HCT116 (cell line): ENCODE results near the gene IGSF5. TPM values are rescaled to one million over a fixed set of nuclear protein-coding genes. Genes with fewer than 3 reads are reported as not detected.
A peak's percentile ranks its signal among the peaks of the same experiment; 100 is the strongest.

ENCODE experiments used
- ATAC-seq: fragments of 200-7000 bp; cut with Tn5 transposase; 2 replicates; pipeline ENCODE4 v1.9.1; 2020; ENCODE audit warnings: mild to moderate bottlenecking, moderate library complexity
- BruUV-seq: library from RNA; stranded (reverse); fragments of 400-500 nt; replicated peaks from 2 replicates; lab custom pipeline; 2021; lab: Mats Ljungman, UMichigan
- CTCF ChIA-PET: fragments of 300-600 bp; sonication (Branson Sonifier 250); formaldehyde crosslinking; loops from one replicate; lab custom pipeline; 2021; ENCODE audit warnings: antibody characterized with exemption; lab: Charles Lee
- POLR2A ChIA-PET: fragments of 300-600, 350-600 bp; sonication (Branson Sonifier 250); formaldehyde crosslinking; loops from one replicate; lab custom pipeline; 2021; ENCODE audit warnings: antibody characterized with exemption; lab: Charles Lee
- RAD21 ChIA-PET, 2 experiments: fragments of 300-600 bp; sonication (Branson Sonifier 250); formaldehyde crosslinking; loops; one replicate each; lab custom pipeline; 2023; ENCODE audit warnings: low total read pairs in 2 of 2; ENCODE audit not compliant: uncharacterized antibody in 2 of 2, unreplicated experiment in 2 of 2, low non-redundant PET in 1 of 2; lab: Charles Lee
- DNase-seq: peaks from one replicate; pipeline ENCODE4 v3.0.0-alpha.2; 2010; ENCODE audit warnings: low read depth, low spot score
- H2AFZ ChIP-seq: fragments of 200-600 bp; shearing (Covaris generic), sonication (generic); 2 replicates; pipeline ENCODE4 v1.6.1; 2017; ENCODE audit warnings: low read depth, mixed run types, mixed read lengths, antibody characterized with exemption, low read length; ENCODE audit not compliant: poor library complexity, severe bottlenecking
- H3K27ac ChIP-seq: 2 replicates; pipeline ENCODE4 v1.5.1; 2012; ENCODE audit warnings: low read depth, low read length
- H3K27me3 ChIP-seq: fragments of 200-600 bp; sonication (generic); 2 replicates; pipeline ENCODE4 v1.6.1; 2016; ENCODE audit warnings: mixed run types, low read length, mixed read lengths; ENCODE audit not compliant: insufficient read depth
- H3K36me3 ChIP-seq, 2 experiments: fragments of 200-500 bp in 1 of 2; fragments of 200-600 bp in 1 of 2; sonication (Bioruptor generic) in 1 of 2; sonication (generic) in 1 of 2; 2 replicates each; pipeline versions ENCODE4 v1.5.1 to v1.6.1; 2014 to 2016; ENCODE audit warnings: low read length in 2 of 2, inconsistent platforms in 1 of 2, mixed read lengths in 1 of 2, mixed run types in 1 of 2; ENCODE audit not compliant: insufficient read depth in 2 of 2, control insufficient read depth in 1 of 2
- H3K4me1 ChIP-seq, 2 experiments: fragments of 200-600 bp in 1 of 2; sonication (generic) in 1 of 2; 2 replicates each; pipeline versions ENCODE4 v1.5.1 to v1.6.1; 2012 to 2017; ENCODE audit warnings: low read length in 2 of 2, inconsistent platforms in 1 of 2, mild to moderate bottlenecking in 1 of 2, mixed read lengths in 1 of 2, mixed run types in 1 of 2, moderate library complexity in 1 of 2; ENCODE audit not compliant: insufficient read depth in 2 of 2, control insufficient read depth in 1 of 2
- H3K4me2 ChIP-seq: fragments of 200-600 bp; sonication (generic); 2 replicates; pipeline ENCODE4 v1.6.1; 2017; ENCODE audit warnings: mixed run types, low read length, mixed read lengths
- H3K4me3 ChIP-seq, 2 experiments: fragments of 200-600 bp in 1 of 2; sonication (generic) in 1 of 2; replicated peaks in 1 of 2; 2 replicates each; pipeline ENCODE4 v1.5.1; 2011 to 2016; ENCODE audit warnings: low read length in 2 of 2, control low read depth in 1 of 2, low read depth in 1 of 2, mild to moderate bottlenecking in 1 of 2, mixed read lengths in 1 of 2, mixed run types in 1 of 2
- H3K79me2 ChIP-seq: fragments of 200-600 bp; sonication (generic); 2 replicates; pipeline ENCODE4 v1.6.1; 2017; ENCODE audit warnings: mild to moderate bottlenecking, mixed run types, low read length, moderate library complexity, mixed read lengths; ENCODE audit not compliant: insufficient read depth
- H3K9ac ChIP-seq: fragments of 200-600 bp; sonication (generic); 2 replicates; pipeline ENCODE4 v1.6.1; 2016; ENCODE audit warnings: low read length, mixed read lengths
- H3K9me2 ChIP-seq: fragments of 200-600 bp; sonication (generic), shearing (Covaris generic); 2 replicates; pipeline ENCODE4 v1.6.1; 2017; ENCODE audit warnings: mixed run types, mild to moderate bottlenecking, moderate library complexity; ENCODE audit not compliant: insufficient read depth
- H3K9me3 ChIP-seq, 2 experiments: fragments of 200-500 bp in 1 of 2; fragments of 200-600 bp in 1 of 2; sonication (Bioruptor generic) in 1 of 2; sonication (generic) in 1 of 2; 2 replicates each; pipeline ENCODE4 v1.6.1; 2014 to 2017; ENCODE audit warnings: low read length in 2 of 2, mixed read lengths in 2 of 2, inconsistent platforms in 1 of 2, low read depth in 1 of 2, mild to moderate bottlenecking in 1 of 2, mixed run types in 1 of 2, moderate library complexity in 1 of 2; ENCODE audit not compliant: control insufficient read depth in 1 of 2, insufficient read depth in 1 of 2
- H4K20me1 ChIP-seq: fragments of 200-600 bp; sonication (generic), shearing (Covaris generic); 2 replicates; pipeline ENCODE4 v1.6.1; 2017; ENCODE audit warnings: mixed run types, mild to moderate bottlenecking, moderate library complexity; ENCODE audit not compliant: insufficient read depth
- CEBPB ChIP-seq: IDR thresholded peaks from 2 replicates; pipeline ENCODE4 v1.6.1; 2012; ENCODE audit warnings: low read depth
- ELF1 ChIP-seq: IDR thresholded peaks from 2 replicates; pipeline ENCODE4 v1.6.1; 2012; ENCODE audit warnings: low read depth, borderline replicate concordance
- EZH2phosphoT487 ChIP-seq: fragments of 200-600 bp; IDR thresholded peaks from 2 replicates; pipeline ENCODE4 v1.6.1; 2018; ENCODE audit warnings: antibody characterized with exemption, borderline replicate concordance
- FOSL1 ChIP-seq: IDR thresholded peaks from 2 replicates; pipeline ENCODE4 v1.6.1; 2012; ENCODE audit warnings: low read depth
- JUND ChIP-seq: IDR thresholded peaks from 2 replicates; pipeline ENCODE4 v1.6.1; 2012
- POLR2AphosphoS5 ChIP-seq: IDR thresholded peaks from 2 replicates; pipeline ENCODE4 v1.6.1; 2011; ENCODE audit warnings: mild to moderate bottlenecking, low read depth, low read length, moderate library complexity
- RAD21 ChIP-seq: IDR thresholded peaks from 2 replicates; pipeline ENCODE4 v1.6.1; 2012; ENCODE audit warnings: low read depth, mild to moderate bottlenecking
- SIN3A ChIP-seq: IDR thresholded peaks from 2 replicates; pipeline ENCODE4 v1.6.1; 2012; ENCODE audit warnings: low read depth
- SP1 ChIP-seq: IDR thresholded peaks from 2 replicates; pipeline ENCODE4 v1.6.1; 2012; ENCODE audit warnings: low read depth
- TCF7L2 ChIP-seq: IDR thresholded peaks from 2 replicates; pipeline ENCODE4 v1.7.0; 2011; ENCODE audit warnings: borderline replicate concordance, inconsistent platforms; ENCODE audit not compliant: insufficient read depth, insufficient read length; ENCODE audit errors: extremely low read depth
- YY1 ChIP-seq: IDR thresholded peaks from 2 replicates; pipeline ENCODE4 v1.6.1; 2011; ENCODE audit warnings: low read length, low read depth, moderate library complexity, mild to moderate bottlenecking; ENCODE audit not compliant: insufficient replicate concordance; ENCODE audit errors: extremely low read depth
- ZNF274 ChIP-seq: fragments of 200-500 bp; sonication (Bioruptor generic); IDR thresholded peaks from 2 replicates; pipeline ENCODE4 v1.6.1; 2014; ENCODE audit warnings: mild to moderate bottlenecking, low read depth, low read length, inconsistent platforms
- intact Hi-C: fragments of 100-400 bp; cut with micrococcal nuclease; formaldehyde crosslinking; loops from 2 replicates; pipeline ENCODE4 v1.10.0; 2022
- total RNA-seq: library from RNA; stranded (reverse); gene quantifications from one replicate; pipeline ENCODE4 v1.2.1, GENCODE V29; 2021; ENCODE audit not compliant: unreplicated experiment
- TF ChIP-seq, protein P1 (sequence below), 3 experiments: fragments of 200-600 bp in 1 of 3; sonication (generic) in 1 of 3; IDR thresholded peaks in 2 of 3; conservative IDR thresholded peaks in 1 of 3; 2 replicates each; pipeline ENCODE4 v1.5.1; 2012 to 2017; ENCODE audit warnings: low read depth in 2 of 3, low read length in 2 of 3, antibody characterized with exemption in 1 of 3, borderline replicate concordance in 1 of 3, control low read depth in 1 of 3, mild to moderate bottlenecking in 1 of 3, mixed read lengths in 1 of 3, mixed run types in 1 of 3, moderate library complexity in 1 of 3; ENCODE audit not compliant: insufficient read depth in 1 of 3
- TF ChIP-seq, protein P2 (sequence below): IDR thresholded peaks from 2 replicates; pipeline ENCODE4 v1.6.1; 2011; ENCODE audit warnings: mild to moderate bottlenecking, low read length, moderate library complexity; ENCODE audit not compliant: insufficient replicate concordance; ENCODE audit errors: extremely low read depth

IGSF5 gene
- total RNA-seq, 1 experiment from 2014 or later, result not detected

GRCh38 chr21:39720126-39720778 is 24.7 kb upstream of the IGSF5 start:
- ChIA-PET CTCF (no interaction called here), RAD21 (no interaction called here), POLR2A (no interaction called here)
- Histone ChIP-seq H3K27ac (no peak overlapping the region), H2AFZ (no peak overlapping the region), H3K79me2 (no peaks in the 10 kb centered on the region), H3K36me3 (no peaks in the 10 kb centered on the region), H3K9ac (no peak overlapping the region), H3K9me2 (no peaks in the 10 kb centered on the region; the same call in 1 of the 2 replicates), H4K20me1 (no peaks in the 10 kb centered on the region), H3K27me3 (no peaks in the 10 kb centered on the region; the same call in 1 of the 2 replicates), H3K4me3 (no peak overlapping the region), H3K9me3 (no peaks in the 10 kb centered on the region), H3K4me2 (no peak overlapping the region), H3K4me1 (no peaks in the 10 kb centered on the region)
- ATAC-seq, result peak; percentile 68; the same call in 1 of the 2 replicates
- TF ChIP-seq, protein P1, sequence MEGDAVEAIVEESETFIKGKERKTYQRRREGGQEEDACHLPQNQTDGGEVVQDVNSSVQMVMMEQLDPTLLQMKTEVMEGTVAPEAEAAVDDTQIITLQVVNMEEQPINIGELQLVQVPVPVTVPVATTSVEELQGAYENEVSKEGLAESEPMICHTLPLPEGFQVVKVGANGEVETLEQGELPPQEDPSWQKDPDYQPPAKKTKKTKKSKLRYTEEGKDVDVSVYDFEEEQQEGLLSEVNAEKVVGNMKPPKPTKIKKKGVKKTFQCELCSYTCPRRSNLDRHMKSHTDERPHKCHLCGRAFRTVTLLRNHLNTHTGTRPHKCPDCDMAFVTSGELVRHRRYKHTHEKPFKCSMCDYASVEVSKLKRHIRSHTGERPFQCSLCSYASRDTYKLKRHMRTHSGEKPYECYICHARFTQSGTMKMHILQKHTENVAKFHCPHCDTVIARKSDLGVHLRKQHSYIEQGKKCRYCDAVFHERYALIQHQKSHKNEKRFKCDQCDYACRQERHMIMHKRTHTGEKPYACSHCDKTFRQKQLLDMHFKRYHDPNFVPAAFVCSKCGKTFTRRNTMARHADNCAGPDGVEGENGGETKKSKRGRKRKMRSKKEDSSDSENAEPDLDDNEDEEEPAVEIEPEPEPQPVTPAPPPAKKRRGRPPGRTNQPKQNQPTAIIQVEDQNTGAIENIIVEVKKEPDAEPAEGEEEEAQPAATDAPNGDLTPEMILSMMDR (IDR thresholded peaks at IDR 0.05 in 2 of 3, conservative IDR thresholded peaks at IDR 0.05 in 1 of 3; ENCODE audit: borderline replicate concordance in 1 of 3, insufficient read depth in 1 of 3, low read depth in 2 of 3, low read length in 2 of 3), result peak in 2 of 3 experiments; percentile 19 to 28; a peak in 2 of 6 replicates
- no peak for TF ChIP-seq SP1
- intact Hi-C loops, result no loop called here
- BruUV-seq, result no TSS peak
- no peak for DNase-seq

- no peaks in the 10 kb centered on the region for H3K36me3 ChIP-seq
- H3K4me1 ChIP-seq, result no peaks in the 10 kb centered on the region
- H3K4me2 ChIP-seq, result no peak overlapping the region
- H2AFZ ChIP-seq, result no peak overlapping the region
- H3K27ac ChIP-seq, result no peak overlapping the region
- ChIA-PET POLR2A (no interaction called here), CTCF (no interaction called here), RAD21 (no interaction called here)
- no peaks in the 10 kb centered on the region for H3K79me2 ChIP-seq
- no peaks in the 10 kb centered on the region; the same call in 1 of the 2 replicates for H3K9me2 ChIP-seq
- H3K9me3 ChIP-seq, result no peaks in the 10 kb centered on the region
- ATAC-seq (no peak), DNase-seq (no peak)
- H4K20me1 ChIP-seq, result no peaks in the 10 kb centered on the region
- H3K27me3 ChIP-seq, result no peaks in the 10 kb centered on the region; the same call in 1 of the 2 replicates
- intact Hi-C loops, result no loop called here
- no TSS peak for BruUV-seq
- no peak overlapping the region for H3K9ac ChIP-seq
- H3K4me3 ChIP-seq, result no peak overlapping the region
- no peak for TF ChIP-seq RAD21
- TF ChIP-seq FOSL1, result no peak
- no peak for TF ChIP-seq CEBPB
- TF ChIP-seq ZNF274, result no peak
- TF ChIP-seq EZH2phosphoT487, result no peak
- TF ChIP-seq TCF7L2, result no peak
- TF ChIP-seq ELF1, result no peak
- no peak for TF ChIP-seq JUND
- no peak for TF ChIP-seq YY1
- TF ChIP-seq POLR2AphosphoS5, result no peak
- no peak for TF ChIP-seq SIN3A
- TF ChIP-seq, protein P2, sequence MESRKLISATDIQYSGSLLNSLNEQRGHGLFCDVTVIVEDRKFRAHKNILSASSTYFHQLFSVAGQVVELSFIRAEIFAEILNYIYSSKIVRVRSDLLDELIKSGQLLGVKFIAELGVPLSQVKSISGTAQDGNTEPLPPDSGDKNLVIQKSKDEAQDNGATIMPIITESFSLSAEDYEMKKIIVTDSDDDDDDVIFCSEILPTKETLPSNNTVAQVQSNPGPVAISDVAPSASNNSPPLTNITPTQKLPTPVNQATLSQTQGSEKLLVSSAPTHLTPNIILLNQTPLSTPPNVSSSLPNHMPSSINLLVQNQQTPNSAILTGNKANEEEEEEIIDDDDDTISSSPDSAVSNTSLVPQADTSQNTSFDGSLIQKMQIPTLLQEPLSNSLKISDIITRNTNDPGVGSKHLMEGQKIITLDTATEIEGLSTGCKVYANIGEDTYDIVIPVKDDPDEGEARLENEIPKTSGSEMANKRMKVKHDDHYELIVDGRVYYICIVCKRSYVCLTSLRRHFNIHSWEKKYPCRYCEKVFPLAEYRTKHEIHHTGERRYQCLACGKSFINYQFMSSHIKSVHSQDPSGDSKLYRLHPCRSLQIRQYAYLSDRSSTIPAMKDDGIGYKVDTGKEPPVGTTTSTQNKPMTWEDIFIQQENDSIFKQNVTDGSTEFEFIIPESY, result no peak
Observed at GRCh38 chr21:39721885-39722284, 23.1 kb upstream of the IGSF5 start.
